Mucosa of rectum (tissue), 2 donors: ENCODE measurements around the gene SWI5.
A peak's percentile ranks its signal among the peaks of the same experiment; 100 is the strongest.

Experiments used
- H3K27ac ChIP-seq, 2 donors: one replicate each; pipeline ENCODE4 v1.7.0; 2013; ENCODE audit warnings: inconsistent platforms in 2 of 2, low read depth in 2 of 2, low read length in 2 of 2
- H3K27me3 ChIP-seq, 2 donors: one replicate each; pipeline ENCODE4 v1.7.0; 2013; ENCODE audit warnings: low read length in 2 of 2; ENCODE audit not compliant: control insufficient read depth in 2 of 2, insufficient read depth in 2 of 2
- H3K36me3 ChIP-seq, 2 donors: one replicate each; pipeline ENCODE4 v1.7.0; 2013; ENCODE audit warnings: low read length in 2 of 2; ENCODE audit not compliant: control insufficient read depth in 2 of 2, insufficient read depth in 2 of 2
- H3K4me1 ChIP-seq, 2 donors: one replicate each; pipeline ENCODE4 v1.7.0; 2013; ENCODE audit warnings: low read length in 2 of 2, mild to moderate bottlenecking in 1 of 2; ENCODE audit not compliant: control insufficient read depth in 2 of 2, insufficient read depth in 2 of 2
- H3K4me3 ChIP-seq, 2 donors: one replicate each; pipeline ENCODE4 v1.7.0; 2013; ENCODE audit warnings: low read length in 2 of 2
- H3K9ac ChIP-seq, 2 donors: one replicate each; pipeline ENCODE4 v1.7.0; 2013; ENCODE audit warnings: low read length in 2 of 2, low read depth in 1 of 2, mild to moderate bottlenecking in 1 of 2
- H3K9me3 ChIP-seq, 2 donors: one replicate each; pipeline ENCODE4 v1.7.0; 2013; ENCODE audit warnings: low read length in 2 of 2; ENCODE audit not compliant: control insufficient read depth in 2 of 2
- donor health status: healthy.
- donor health status: Normal muscosa, but diverticular disease.

SWI5 gene

DNA sequence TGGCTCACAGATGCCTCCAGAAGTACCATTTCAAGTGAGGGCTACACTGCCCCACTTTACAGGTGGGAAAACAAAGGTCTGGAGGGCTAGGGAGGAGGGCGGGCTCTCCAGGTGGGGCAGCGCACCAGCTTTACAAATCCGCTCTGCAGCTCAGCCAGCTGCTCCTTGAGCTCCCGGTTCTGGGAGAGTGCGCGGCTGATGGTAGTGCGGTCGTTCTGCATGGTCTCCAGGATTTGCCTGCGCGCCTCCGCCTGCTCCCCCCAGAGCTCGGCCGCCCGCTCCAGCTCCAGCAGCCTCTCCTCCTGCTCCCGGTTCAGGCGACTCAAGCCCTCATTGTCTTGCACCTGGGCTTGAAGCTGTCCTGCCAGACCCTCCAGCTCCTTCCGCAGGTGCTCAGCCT is 15.7 kb upstream of the SWI5 start:
- Histone ChIP-seq H3K4me1 (no peaks in the 10 kb centered on the region), H3K36me3 (peaks cover 58 to 63% of the 10 kb centered on the region in 2 donors)

GRCh38 chr9:128262687-128263086 is 13.4 kb upstream of the SWI5 start:
- Histone ChIP-seq H3K9ac (no peak overlapping the region), H3K27me3 (no peaks in the 10 kb centered on the region), H3K4me3 (no peak overlapping the region), H3K36me3 (peaks cover 67 to 69% of the 10 kb centered on the region in 2 donors), H3K9me3 (no peaks in the 10 kb centered on the region), H3K4me1 (no peaks in the 10 kb centered on the region), H3K27ac (no peak overlapping the region)

More for the DNA sequence above, 15.7 kb upstream of the SWI5 start:
- H3K27me3 ChIP-seq = no peaks in the 10 kb centered on the region
- no peaks in the 10 kb centered on the region for H3K9me3 ChIP-seq
- H3K27ac ChIP-seq = no peak overlapping the region
- no peak overlapping the region for H3K9ac ChIP-seq
- H3K4me3 ChIP-seq = no peak overlapping the region

DNA sequence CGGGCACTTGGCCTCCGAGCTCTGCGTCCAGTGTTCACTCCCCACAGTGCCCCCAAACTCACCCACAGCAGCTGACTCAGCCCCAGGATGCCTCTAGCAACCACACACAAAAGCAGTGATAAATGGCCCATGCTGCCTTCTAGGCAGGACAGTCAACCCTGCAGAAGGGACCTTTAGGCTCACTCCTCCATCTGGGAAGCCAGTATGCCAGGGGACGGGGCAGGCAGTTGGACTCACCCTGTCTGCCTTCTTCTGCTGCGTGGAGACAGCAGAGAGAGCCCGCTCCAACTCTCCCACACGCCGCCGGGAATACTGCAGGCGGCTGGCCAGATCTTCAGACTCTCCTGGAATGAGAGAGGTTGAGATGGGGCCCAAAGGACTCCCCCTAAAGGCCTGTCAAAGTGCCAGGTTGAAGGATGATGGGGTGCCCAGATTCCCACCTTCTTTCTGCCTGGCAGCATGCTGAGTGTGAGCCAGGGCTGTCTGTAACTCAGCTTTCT is 10.7 kb upstream of the SWI5 start:
- Histone ChIP-seq H3K27me3 (no peaks in the 10 kb centered on the region), H3K9ac (no peak overlapping the region), H3K36me3 (peaks cover 48 to 53% of the 10 kb centered on the region in 2 donors), H3K4me1 (no peaks in the 10 kb centered on the region), H3K9me3 (no peaks in the 10 kb centered on the region), H3K27ac (no peak overlapping the region), H3K4me3 (no peak overlapping the region)

DNA sequence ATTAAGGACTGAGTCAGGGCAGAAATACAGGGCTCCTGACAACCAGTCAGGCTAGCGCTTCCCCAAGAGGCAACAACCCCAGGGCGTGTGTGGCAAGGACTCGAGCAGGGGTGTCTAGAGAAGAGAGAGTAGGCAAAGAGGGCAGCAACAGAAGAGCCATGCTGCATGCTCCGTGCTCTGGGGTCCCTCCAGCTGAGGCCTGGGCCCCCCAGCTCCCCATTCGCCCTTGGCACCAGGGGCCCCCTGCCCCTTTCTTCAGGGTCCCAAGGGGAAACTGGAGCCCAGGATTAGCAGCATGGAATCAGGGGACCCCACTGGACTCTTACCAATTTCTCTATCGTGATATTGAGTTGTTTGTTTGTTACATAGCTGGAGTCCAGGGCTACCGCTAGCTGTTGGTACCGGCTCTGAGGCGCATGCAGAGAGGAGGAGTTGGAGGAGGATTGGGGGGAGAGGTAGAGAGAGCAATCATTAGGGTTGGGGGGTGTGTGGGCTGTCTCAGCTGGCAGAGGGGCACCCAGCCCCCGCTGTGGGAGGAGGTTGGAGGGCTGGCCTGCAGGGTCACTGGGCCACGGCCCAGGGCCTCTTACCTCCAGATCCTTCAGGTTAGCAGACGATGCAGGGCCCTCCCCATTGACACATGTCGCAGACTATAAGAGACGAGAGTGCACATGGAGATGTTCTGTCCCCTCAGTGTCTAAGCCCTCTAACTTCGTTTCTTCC is 9.0 kb upstream of the SWI5 start:
- Histone ChIP-seq H3K36me3 (peaks cover 44 to 46% of the 10 kb centered on the region in 2 donors), H3K27ac (no peak overlapping the region)

GRCh38 chr9:128271112-128271511 is 5.0 kb upstream of the SWI5 start:
- peaks cover 3 to 10% of the 10 kb centered on the region in 2 donors for H3K4me1 ChIP-seq
- H3K9me3 ChIP-seq = no peaks in the 10 kb centered on the region
- no peaks in the 10 kb centered on the region for H3K27me3 ChIP-seq
- H3K4me3 ChIP-seq = no peak overlapping the region
- peaks cover 37 to 43% of the 10 kb centered on the region in 2 donors for H3K36me3 ChIP-seq
- no peak overlapping the region for H3K9ac ChIP-seq
- H3K27ac ChIP-seq = no peak overlapping the region

More for the DNA sequence above, 9.0 kb upstream of the SWI5 start:
- no peak overlapping the region for H3K4me3 ChIP-seq
- no peaks in the 10 kb centered on the region for H3K27me3 ChIP-seq
- H3K4me1 ChIP-seq = no peaks in the 10 kb centered on the region
- H3K9ac ChIP-seq = no peak overlapping the region
- no peaks in the 10 kb centered on the region for H3K9me3 ChIP-seq

DNA sequence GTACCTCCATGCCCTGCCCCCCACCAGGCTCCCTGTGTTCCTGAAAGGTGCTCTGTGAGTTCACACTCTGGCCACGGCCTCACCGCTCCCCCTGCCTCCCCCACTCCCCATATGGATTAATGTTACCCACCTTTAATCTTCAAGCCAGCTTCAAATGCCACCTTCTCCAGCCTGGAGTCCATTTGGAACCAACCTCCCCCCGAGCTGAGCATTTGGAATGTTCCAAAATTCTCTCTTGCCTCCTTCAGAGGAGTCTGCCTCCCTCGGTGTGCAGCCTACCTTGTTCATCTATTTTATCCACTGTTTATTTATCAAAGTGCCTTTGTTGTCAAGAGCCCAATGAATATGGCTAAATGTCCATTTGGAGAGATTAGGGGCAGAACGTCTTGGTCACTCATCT is 4.6 kb upstream of the SWI5 start:
- H3K9me3 ChIP-seq = no peaks in the 10 kb centered on the region
- no peak overlapping the region for H3K27ac ChIP-seq
- H3K4me3 ChIP-seq = no peak overlapping the region
- no peaks in the 10 kb centered on the region for H3K27me3 ChIP-seq
- no peak overlapping the region for H3K9ac ChIP-seq
- peaks cover 35 to 41% of the 10 kb centered on the region in 2 donors for H3K36me3 ChIP-seq
- peaks cover 4 to 12% of the 10 kb centered on the region in 2 donors for H3K4me1 ChIP-seq

GRCh38 chr9:128274245-128274644 is 1.8 kb upstream of the SWI5 start:
- H3K9ac ChIP-seq = peak overlapping the region in 1 of 2 donors; percentile 76
- no peaks in the 10 kb centered on the region for H3K9me3 ChIP-seq
- no peaks in the 10 kb centered on the region for H3K27me3 ChIP-seq
- no peak overlapping the region for H3K27ac ChIP-seq
- H3K36me3 ChIP-seq = peaks cover 21% of the 10 kb centered on the region in 2 donors
- peaks cover 9 to 18% of the 10 kb centered on the region in 2 donors for H3K4me1 ChIP-seq
- peak overlapping the region in 1 of 2 donors; percentile 14 for H3K4me3 ChIP-seq

- H3K27me3 ChIP-seq = no peaks in the 10 kb centered on the region
- H3K27ac ChIP-seq = peak within 1 kb of the TSS; percentile 77 to 83
- peak within 1 kb of the TSS; percentile 92 to 96 for H3K9ac ChIP-seq
- peaks cover 21% of the 10 kb centered on the region in 2 donors for H3K36me3 ChIP-seq
- peak within 1 kb of the TSS; percentile 83 to 94 for H3K4me3 ChIP-seq
- peaks cover 9 to 18% of the 10 kb centered on the region in 2 donors for H3K4me1 ChIP-seq
- H3K9me3 ChIP-seq = no peaks in the 10 kb centered on the region
Measured at GRCh38 chr9:128275198-128276007, 673 bp upstream of the SWI5 start, which contains the start of gene GOLGA2. Gene GOLGA2, minus strand, starts transcription at chr9:128276007. Its CDS starts 31 bp downstream, at chr9:128275976.

DNA sequence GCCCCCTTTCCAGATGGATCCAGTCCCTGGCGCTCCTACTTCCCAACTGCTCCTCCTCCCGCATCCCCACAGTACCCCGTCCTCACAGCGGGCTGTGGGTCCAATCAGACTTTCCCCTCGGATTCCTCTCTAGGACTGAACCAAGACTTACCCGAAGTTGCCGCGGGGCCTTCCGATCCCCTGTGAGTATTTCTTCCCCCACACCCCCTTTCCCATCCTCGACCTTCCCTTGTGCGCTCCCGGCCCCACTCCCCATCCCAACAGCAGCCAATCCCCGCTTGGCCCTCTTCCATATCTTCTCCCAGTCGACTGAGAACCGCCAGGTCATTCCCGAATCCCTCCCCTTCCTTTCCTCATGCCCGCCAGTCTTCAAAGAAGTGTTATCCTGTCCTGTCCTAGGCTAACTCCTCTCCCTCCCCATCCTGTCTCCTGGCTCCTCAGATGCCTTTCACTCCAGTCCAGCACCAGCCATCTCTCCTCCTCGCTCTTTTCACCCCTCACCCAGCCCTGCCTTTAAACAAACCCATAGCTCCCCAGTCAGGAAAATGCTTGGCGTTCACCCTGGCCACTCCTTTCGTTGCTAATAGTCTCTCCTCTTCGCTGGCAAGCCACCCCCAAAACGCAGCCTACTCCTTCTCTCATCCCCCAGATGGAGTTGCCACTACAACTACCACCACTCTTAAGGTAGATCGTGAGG is 646 bp downstream of the SWI5 start:
- peak overlapping the region; percentile 83 to 94 for H3K4me3 ChIP-seq
- peaks cover 9 to 18% of the 10 kb centered on the region in 2 donors for H3K4me1 ChIP-seq
- H3K27me3 ChIP-seq = no peaks in the 10 kb centered on the region
- H3K9ac ChIP-seq = peak overlapping the region; percentile 92 to 96
- H3K36me3 ChIP-seq = peaks cover 13 to 14% of the 10 kb centered on the region in 2 donors
- H3K9me3 ChIP-seq = no peaks in the 10 kb centered on the region
- peak overlapping the region; percentile 77 to 83 for H3K27ac ChIP-seq
